Measurements from ENCODE around the gene RBM10. TPM values are rescaled to one million over a fixed set of nuclear protein-coding genes. Genes with fewer than 3 reads are reported as not detected.

The RBM10 gene
- total RNA-seq, 1 experiment from 2014 or later: 55.8 TPM

DNA sequence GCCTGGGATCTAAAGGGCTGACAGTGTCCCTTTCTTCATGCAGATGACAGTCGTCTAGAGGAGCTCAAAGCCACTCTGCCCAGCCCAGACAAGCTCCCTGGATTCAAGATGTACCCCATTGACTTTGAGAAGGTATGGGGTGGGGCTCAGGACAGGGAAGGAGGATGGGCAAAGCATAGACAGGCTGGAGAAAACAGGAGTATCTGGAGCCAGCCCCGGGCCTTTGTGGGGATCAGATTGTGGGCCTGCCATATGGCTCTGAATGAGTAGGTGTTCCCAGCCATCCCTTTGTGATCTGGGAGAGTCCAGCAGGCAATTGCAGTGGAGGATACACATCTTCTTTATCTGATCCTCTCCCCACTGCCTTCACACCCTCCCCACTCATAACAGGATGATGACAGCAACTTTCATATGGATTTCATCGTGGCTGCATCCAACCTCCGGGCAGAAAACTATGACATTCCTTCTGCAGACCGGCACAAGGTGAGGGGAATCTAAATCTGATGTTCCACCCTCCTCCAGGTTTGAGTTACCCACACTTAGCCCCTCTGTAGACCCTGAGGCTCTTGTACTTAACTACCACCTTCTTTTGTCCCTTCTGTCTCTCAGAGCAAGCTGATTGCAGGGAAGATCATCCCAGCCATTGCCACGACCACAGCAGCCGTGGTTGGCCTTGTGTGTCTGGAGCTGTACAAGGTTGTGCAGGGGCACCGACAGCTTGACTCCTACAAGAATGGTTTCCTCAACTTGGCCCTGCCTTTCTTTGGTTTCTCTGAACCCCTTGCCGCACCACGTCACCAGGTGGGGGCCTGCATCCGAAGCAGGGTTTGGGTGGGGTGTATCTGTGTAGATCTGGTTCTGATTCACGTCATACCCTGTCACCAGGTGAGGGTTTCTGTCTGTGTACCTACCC lies 67.6 kb downstream of the RBM10 start:
- Histone ChIP-seq H3K27me3 (ENCODE audit: insufficient read depth, low read length) (no peaks in the 10 kb centered on the region), H3K14ac (ENCODE audit: insufficient read depth, low read length) (no peak overlapping the region), H3K4me1 (ENCODE audit: insufficient read depth, low read length) (no peaks in the 10 kb centered on the region; the same call in 1 of the 2 replicates), H2BK20ac (ENCODE audit: low read depth, low read length, poor library complexity, severe bottlenecking) (no peak overlapping the region), H3K23me2 (ENCODE audit: insufficient read length, low read depth, low read length, poor library complexity, severe bottlenecking) (peaks cover 3% of the 10 kb centered on the region), H3K79me1 (ENCODE audit: insufficient read depth, low read depth, low read length, poor library complexity, severe bottlenecking) (no peaks in the 10 kb centered on the region), H4K20me1 (ENCODE audit: control insufficient read depth, insufficient read depth, insufficient read length) (no peaks in the 10 kb centered on the region), H2AK5ac (ENCODE audit: insufficient read length, low read length) (no peak overlapping the region), H4K91ac (ENCODE audit: insufficient read length, low read depth, low read length) (no peak overlapping the region), H3K79me2 (ENCODE audit: insufficient read depth, low read length) (no peaks in the 10 kb centered on the region), H2BK12ac (ENCODE audit: insufficient read length, low read depth, low read length) (no peak overlapping the region), H2BK15ac (ENCODE audit: low read depth, low read length) (no peak overlapping the region), H3T11ph (ENCODE audit: low read length) (no peak overlapping the region), H4K5ac (ENCODE audit: insufficient read length, low read depth, low read length) (no peak overlapping the region), H2BK5ac (ENCODE audit: insufficient read length, low read length) (no peak overlapping the region), H4K8ac (replicated peaks; ENCODE audit: insufficient read length, low read depth, low read length) (no peak overlapping the region), H3K27ac (ENCODE audit: insufficient read length, low read depth, low read length) (no peak overlapping the region), H3K9ac (ENCODE audit: extremely low read depth, insufficient read length, low read length) (no peak overlapping the region), H3K23ac (ENCODE audit: insufficient read length, low read depth, low read length) (no peak overlapping the region), H3K4me2 (ENCODE audit: insufficient read depth, insufficient read length, low read length) (no peak overlapping the region), H3K9me3 (ENCODE audit: control insufficient read depth, low read depth, low read length) (no peaks in the 10 kb centered on the region), H3K56ac (ENCODE audit: insufficient read length, low read depth, low read length) (no peak overlapping the region), H2AFZ (ENCODE audit: low read length) (no peak overlapping the region), H2BK120ac (ENCODE audit: low read depth, low read length, poor library complexity, severe bottlenecking) (no peak overlapping the region), H3K18ac (ENCODE audit: insufficient read length, low read depth, low read length) (no peak overlapping the region), H3K4ac (ENCODE audit: low read depth, low read length) (no peak overlapping the region)
- peaks cover 17 to 19% of the 10 kb centered on the region in 2 experiments for H3K4me1 Mint-ChIP-seq
- H3K4me3 Mint-ChIP-seq: no peak overlapping the region
- peaks cover 59 to 93% (median 90%) of the 10 kb centered on the region in 3 experiments for H3K36me3 Mint-ChIP-seq (ENCODE audit: insufficient read depth in 1 of 3, low read depth in 3 of 3)
- TF ChIP-seq, protein P1, sequence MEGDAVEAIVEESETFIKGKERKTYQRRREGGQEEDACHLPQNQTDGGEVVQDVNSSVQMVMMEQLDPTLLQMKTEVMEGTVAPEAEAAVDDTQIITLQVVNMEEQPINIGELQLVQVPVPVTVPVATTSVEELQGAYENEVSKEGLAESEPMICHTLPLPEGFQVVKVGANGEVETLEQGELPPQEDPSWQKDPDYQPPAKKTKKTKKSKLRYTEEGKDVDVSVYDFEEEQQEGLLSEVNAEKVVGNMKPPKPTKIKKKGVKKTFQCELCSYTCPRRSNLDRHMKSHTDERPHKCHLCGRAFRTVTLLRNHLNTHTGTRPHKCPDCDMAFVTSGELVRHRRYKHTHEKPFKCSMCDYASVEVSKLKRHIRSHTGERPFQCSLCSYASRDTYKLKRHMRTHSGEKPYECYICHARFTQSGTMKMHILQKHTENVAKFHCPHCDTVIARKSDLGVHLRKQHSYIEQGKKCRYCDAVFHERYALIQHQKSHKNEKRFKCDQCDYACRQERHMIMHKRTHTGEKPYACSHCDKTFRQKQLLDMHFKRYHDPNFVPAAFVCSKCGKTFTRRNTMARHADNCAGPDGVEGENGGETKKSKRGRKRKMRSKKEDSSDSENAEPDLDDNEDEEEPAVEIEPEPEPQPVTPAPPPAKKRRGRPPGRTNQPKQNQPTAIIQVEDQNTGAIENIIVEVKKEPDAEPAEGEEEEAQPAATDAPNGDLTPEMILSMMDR (conservative IDR thresholded peaks at IDR 0.05): no peak
- peak overlapping the region in 2 of 3 experiments; percentile 6 to 16; a peak in 1 of 7 replicates for H3K27ac Mint-ChIP-seq
- no peaks in the 10 kb centered on the region; a peak in 1 of 5 replicates for H3K9me3 Mint-ChIP-seq
- H3K27me3 Mint-ChIP-seq (ENCODE audit: low read depth): no peaks in the 10 kb centered on the region
- DNase-seq: no peak
- no CpG with 5 or more reads among the region's 12 CpGs for WGBS (ENCODE audit: extremely low coverage, insufficient read length, low lambda C conversion rate)
